Peyer's patch (tissue), 4 donors: Measurements from ENCODE around the gene BICRA.

Source experiments
- POLR2A ChIP-seq, 2 donors: fragments of 450-650 bp; IDR thresholded peaks; one replicate each; pipeline ENCODE4 v1.5.1; 2017; ENCODE audit warnings: antibody characterized with exemption in 2 of 2, mild to moderate bottlenecking in 2 of 2, moderate library complexity in 2 of 2
- TF ChIP-seq, protein P1 (sequence below), 6 experiments: fragments of 450-650 bp in 4 of 6; fragments of 200-600 bp in 2 of 6; sonication (generic) in 1 of 6; IDR thresholded peaks; one replicate each; pipeline ENCODE4 v1.5.1; 2017 to 2019; ENCODE audit warnings: antibody characterized with exemption in 6 of 6, mild to moderate bottlenecking in 3 of 6, moderate library complexity in 1 of 6

DNA sequence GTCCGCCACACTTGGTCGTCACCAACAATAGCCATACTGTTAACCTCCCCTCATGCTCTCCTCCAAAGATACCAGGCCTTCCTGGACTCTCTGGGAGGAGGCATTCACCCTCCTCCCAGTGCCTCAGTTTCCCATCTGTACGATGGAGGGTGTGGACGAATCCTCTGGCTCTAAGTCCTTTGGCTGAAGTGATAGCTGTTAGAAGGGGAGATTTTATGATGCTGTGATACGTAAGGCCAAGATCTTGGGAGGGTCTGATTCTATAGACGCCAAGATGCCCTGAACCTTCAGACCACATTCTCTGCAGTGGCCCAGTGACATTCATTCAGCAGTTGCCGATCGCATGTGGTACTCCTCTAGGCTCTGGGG lies 121.6 kb downstream of the BICRA start:
- TF ChIP-seq, protein P1, sequence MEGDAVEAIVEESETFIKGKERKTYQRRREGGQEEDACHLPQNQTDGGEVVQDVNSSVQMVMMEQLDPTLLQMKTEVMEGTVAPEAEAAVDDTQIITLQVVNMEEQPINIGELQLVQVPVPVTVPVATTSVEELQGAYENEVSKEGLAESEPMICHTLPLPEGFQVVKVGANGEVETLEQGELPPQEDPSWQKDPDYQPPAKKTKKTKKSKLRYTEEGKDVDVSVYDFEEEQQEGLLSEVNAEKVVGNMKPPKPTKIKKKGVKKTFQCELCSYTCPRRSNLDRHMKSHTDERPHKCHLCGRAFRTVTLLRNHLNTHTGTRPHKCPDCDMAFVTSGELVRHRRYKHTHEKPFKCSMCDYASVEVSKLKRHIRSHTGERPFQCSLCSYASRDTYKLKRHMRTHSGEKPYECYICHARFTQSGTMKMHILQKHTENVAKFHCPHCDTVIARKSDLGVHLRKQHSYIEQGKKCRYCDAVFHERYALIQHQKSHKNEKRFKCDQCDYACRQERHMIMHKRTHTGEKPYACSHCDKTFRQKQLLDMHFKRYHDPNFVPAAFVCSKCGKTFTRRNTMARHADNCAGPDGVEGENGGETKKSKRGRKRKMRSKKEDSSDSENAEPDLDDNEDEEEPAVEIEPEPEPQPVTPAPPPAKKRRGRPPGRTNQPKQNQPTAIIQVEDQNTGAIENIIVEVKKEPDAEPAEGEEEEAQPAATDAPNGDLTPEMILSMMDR (IDR thresholded peaks at IDR 0.05), result no peak
- TF ChIP-seq POLR2A (IDR thresholded peaks at IDR 0.05), result no peak
